Nephron progenitor cell (in vitro differentiated cells): Measurements from ENCODE around the gene CRB2.
A peak's percentile ranks its signal among the peaks of the same experiment; 100 is the strongest.

Source experiments
- DNase-seq: peaks from one replicate; pipeline ENCODE4 v3.0.0; 2021
- H3K27ac Mint-ChIP-seq: 2 replicates; pipeline ENCODE4 v1.8.0; 2021; ENCODE audit warnings: mild to moderate bottlenecking, moderate library complexity, mixed read lengths
- H3K27me3 Mint-ChIP-seq: 2 replicates; pipeline ENCODE4 v1.8.0; 2021; ENCODE audit warnings: mild to moderate bottlenecking, low read depth, mixed read lengths; ENCODE audit not compliant: poor library complexity
- H3K36me3 Mint-ChIP-seq: 2 replicates; pipeline ENCODE4 v1.8.0; 2021; ENCODE audit warnings: low read depth, mixed read lengths
- H3K4me1 Mint-ChIP-seq: 2 replicates; pipeline ENCODE4 v1.8.0; 2021; ENCODE audit warnings: mixed read lengths
- H3K4me3 Mint-ChIP-seq: 2 replicates; pipeline ENCODE4 v1.8.0; 2021; ENCODE audit warnings: mild to moderate bottlenecking, moderate library complexity, mixed read lengths
- H3K9me3 Mint-ChIP-seq: 2 replicates; pipeline ENCODE4 v1.8.0; 2021; ENCODE audit warnings: mild to moderate bottlenecking, moderate library complexity, mixed read lengths
- TF ChIP-seq, protein P1 (sequence below): fragments of 200-600 bp; sonication (generic); IDR thresholded peaks from 2 replicates; pipeline ENCODE4 v1.5.0; 2021; ENCODE audit warnings: antibody characterized with exemption

CRB2 gene

DNA sequence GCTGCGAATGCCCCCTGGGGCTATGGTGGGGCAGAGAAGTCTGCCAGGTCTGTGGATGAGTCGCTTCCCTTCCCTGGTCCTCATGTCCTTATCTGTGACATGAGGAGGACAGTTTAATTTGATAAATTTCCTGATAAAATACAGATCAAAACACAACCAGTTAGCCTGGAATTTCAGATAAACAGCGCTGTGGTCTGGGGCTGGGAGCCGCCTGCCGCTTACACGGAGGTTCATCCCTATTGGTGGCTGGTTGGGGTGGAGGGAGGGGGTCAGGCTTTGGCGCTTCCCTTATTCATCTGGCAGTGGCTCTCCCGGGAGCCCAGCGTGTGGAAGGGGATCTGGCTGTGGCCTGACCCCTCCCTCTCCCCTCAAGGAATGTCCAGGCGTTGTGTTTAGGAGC lies 17.9 kb downstream of the CRB2 start:
- TF ChIP-seq, protein P1, sequence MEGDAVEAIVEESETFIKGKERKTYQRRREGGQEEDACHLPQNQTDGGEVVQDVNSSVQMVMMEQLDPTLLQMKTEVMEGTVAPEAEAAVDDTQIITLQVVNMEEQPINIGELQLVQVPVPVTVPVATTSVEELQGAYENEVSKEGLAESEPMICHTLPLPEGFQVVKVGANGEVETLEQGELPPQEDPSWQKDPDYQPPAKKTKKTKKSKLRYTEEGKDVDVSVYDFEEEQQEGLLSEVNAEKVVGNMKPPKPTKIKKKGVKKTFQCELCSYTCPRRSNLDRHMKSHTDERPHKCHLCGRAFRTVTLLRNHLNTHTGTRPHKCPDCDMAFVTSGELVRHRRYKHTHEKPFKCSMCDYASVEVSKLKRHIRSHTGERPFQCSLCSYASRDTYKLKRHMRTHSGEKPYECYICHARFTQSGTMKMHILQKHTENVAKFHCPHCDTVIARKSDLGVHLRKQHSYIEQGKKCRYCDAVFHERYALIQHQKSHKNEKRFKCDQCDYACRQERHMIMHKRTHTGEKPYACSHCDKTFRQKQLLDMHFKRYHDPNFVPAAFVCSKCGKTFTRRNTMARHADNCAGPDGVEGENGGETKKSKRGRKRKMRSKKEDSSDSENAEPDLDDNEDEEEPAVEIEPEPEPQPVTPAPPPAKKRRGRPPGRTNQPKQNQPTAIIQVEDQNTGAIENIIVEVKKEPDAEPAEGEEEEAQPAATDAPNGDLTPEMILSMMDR: no peak
- Mint-ChIP-seq H3K9me3 (no peaks in the 10 kb centered on the region), H3K27me3 (no peaks in the 10 kb centered on the region), H3K4me3 (peak overlapping the region; percentile 38), H3K36me3 (peaks cover 28% of the 10 kb centered on the region), H3K4me1 (peaks cover 69% of the 10 kb centered on the region), H3K27ac (peak overlapping the region; percentile 82)
- peak; percentile 69 for DNase-seq

DNA sequence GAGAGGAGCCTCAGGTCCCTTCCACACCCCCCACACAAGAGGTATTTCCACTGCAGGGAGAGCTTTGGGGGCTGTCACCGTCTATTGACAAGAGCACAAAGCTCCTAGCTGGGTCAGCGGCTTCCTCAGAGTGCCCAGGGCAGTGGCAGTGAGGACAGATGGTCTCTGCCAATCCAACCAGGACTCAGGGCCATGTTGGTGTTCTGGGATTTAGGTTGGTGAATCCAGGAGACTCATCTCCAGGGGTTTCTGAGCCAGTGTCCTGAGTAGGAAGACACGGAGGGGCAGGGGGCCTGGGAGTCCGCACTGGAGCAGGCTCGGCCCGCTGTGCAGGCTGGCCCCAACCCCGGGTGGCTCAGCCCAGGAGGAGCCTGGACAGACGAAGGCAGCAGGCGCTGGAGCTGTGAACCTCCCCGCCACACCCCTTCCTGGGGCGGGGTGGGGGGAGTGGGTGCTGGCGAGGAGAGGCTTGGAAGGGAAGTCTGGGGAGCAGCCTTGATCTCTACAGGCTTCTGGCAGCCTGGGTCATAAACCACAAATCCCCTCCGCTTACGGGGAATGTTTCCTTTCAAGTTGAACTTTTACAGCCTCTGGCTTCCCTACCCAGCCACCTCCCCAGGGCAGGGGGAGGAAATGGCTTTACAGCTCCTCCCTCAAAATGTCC lies 19.6 kb downstream of the CRB2 start:
- DNase-seq: peak; percentile 77
- TF ChIP-seq, protein P1: no peak
- Mint-ChIP-seq H3K4me1 (peaks cover 71% of the 10 kb centered on the region), H3K9me3 (no peaks in the 10 kb centered on the region), H3K27me3 (no peaks in the 10 kb centered on the region), H3K36me3 (peaks cover 15% of the 10 kb centered on the region), H3K27ac (peak overlapping the region; percentile 97), H3K4me3 (no peak overlapping the region)

DNA sequence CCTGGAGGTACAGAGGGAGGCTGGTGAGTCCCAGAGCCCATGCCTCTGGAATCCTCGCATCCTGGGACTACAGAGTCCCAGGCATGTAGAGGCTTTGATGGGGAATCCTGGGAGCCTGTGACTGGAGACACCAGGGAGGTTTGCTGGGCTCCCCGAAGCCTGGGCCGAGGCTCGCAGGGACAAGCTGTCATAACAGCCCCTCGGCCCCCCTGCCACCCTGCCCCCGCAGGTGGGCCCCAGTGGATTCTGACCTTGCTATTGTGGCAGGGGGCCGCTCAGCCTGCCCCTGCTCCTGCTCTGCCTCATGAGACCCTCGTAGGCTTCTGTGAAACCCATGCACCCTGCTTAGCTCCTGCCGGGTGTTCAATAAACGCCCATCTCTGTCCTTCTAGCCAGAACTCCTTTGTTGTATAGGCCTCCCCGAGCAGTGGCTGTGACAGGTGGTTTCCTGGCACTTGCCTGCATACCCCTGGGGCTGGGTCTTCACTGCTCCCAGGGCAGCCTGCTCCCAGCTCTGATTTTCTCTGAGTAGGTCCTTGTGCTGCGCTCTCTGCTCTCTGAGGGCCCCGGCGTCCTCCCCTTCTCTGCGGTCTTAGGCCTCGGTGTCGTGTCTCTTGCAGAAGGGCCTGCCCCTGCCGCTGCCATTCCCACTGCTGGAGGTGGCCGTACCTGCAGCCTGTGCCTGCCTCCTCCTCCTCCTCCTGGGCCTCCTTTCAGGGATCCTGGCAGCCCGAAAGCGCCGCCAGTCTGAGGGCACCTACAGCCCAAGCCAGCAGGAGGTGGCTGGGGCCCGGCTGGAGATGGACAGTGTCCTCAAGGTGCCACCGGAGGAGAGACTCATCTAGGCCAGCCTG lies 20.4 kb downstream of the CRB2 start:
- TF ChIP-seq, protein P1: no peak
- DNase-seq: no peak
- Mint-ChIP-seq H3K9me3 (no peaks in the 10 kb centered on the region), H3K4me3 (peak overlapping the region; percentile 49), H3K4me1 (peaks cover 79% of the 10 kb centered on the region), H3K27me3 (no peaks in the 10 kb centered on the region), H3K27ac (peak overlapping the region; percentile 97), H3K36me3 (peaks cover 14% of the 10 kb centered on the region)

GRCh38 chr9:123377211-123377971 lies 21.4 kb downstream of the CRB2 start:
- TF ChIP-seq, protein P1: no peak
- peak; percentile 71 for DNase-seq
- peaks cover 75% of the 10 kb centered on the region for H3K4me1 Mint-ChIP-seq
- H3K27me3 Mint-ChIP-seq: no peaks in the 10 kb centered on the region
- H3K27ac Mint-ChIP-seq: peak overlapping the region; percentile 97
- H3K36me3 Mint-ChIP-seq: peaks cover 4% of the 10 kb centered on the region
- H3K4me3 Mint-ChIP-seq: peak overlapping the region; percentile 51
- no peaks in the 10 kb centered on the region for H3K9me3 Mint-ChIP-seq

- no peak for DNase-seq
- peak overlapping the region; percentile 97 for H3K27ac Mint-ChIP-seq
- TF ChIP-seq, protein P1: no peak
- H3K36me3 Mint-ChIP-seq: no peaks in the 10 kb centered on the region
- H3K27me3 Mint-ChIP-seq: no peaks in the 10 kb centered on the region
- no peaks in the 10 kb centered on the region for H3K9me3 Mint-ChIP-seq
- H3K4me3 Mint-ChIP-seq: peak overlapping the region; percentile 62
- peaks cover 70% of the 10 kb centered on the region for H3K4me1 Mint-ChIP-seq
These were observed 22.0 kb downstream of the CRB2 start for GRCh38 chr9:123378025-123378424.
